Measurements from ENCODE around the gene CYB5R4. TPM values are rescaled to one million over a fixed set of nuclear protein-coding genes. Genes with fewer than 3 reads are reported as not detected.

The CYB5R4 gene
- total and polyA plus RNA-seq, 2 of the 8 experiments (the other 6 are each of a cell fraction or from before 2014, with no cell fraction given), result 2.8 to 14.6 TPM

DNA sequence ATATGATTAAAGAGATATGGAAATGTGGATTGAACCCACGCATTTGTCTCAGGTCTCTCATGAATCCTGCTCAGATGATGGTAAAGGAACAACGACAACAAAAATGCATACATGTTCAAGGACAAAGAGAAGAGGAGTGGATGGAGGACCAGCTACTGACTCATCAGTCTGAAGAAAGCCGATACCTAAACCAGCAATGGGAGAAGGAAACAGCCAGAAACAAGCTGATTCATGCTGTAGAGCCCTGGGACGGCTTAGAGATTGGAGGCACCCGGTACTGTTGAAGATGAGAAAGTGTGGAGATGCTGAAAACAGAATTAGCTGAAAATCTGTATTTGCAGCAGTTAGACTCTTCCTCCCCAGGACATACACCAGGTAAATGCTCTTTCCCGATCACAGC is 20.8 kb upstream of the CYB5R4 start:
- DNase-seq (ENCODE audit: low read depth in 1 of 2, low spot score in 2 of 2) (no peak), FAIRE-seq (no peak)
- Histone ChIP-seq H3K23me2 (ENCODE audit: low read depth, low read length) (no peaks in the 10 kb centered on the region), H3K9me3 (ENCODE audit: insufficient read depth in 2 of 2, low read depth in 1 of 2, low read length in 1 of 2) (peaks cover 12 to 13% of the 10 kb centered on the region in 2 experiments), H3K36me3 (ENCODE audit: control insufficient read depth in 2 of 4, insufficient read depth in 4 of 4, low read length in 3 of 4) (no peaks in the 10 kb centered on the region), H2BK20ac (ENCODE audit: low read length) (no peak overlapping the region), H4K20me1 (replicated peaks in 1 of 2; ENCODE audit: control insufficient read depth in 1 of 2, insufficient read depth in 2 of 2, low read length in 2 of 2) (no peaks in the 10 kb centered on the region), H2BK15ac (ENCODE audit: low read length) (no peak overlapping the region), H4K5ac (ENCODE audit: insufficient read length, low read depth, low read length) (no peak overlapping the region), H3K27me3 (replicated peaks in 1 of 4; ENCODE audit: control insufficient read depth in 3 of 4, extremely low read depth in 1 of 4, insufficient read depth in 3 of 4, low read length in 3 of 4) (no peaks in the 10 kb centered on the region), H3K18ac (ENCODE audit: extremely low read depth, low read length) (no peak overlapping the region), H3K56ac (replicated peaks; ENCODE audit: insufficient read length, low read depth, low read length) (no peak overlapping the region), H3K4ac (replicated peaks; ENCODE audit: insufficient read length, low read depth, low read length) (no peak overlapping the region), H3K4me2 (ENCODE audit: insufficient read depth in 1 of 2, low read depth in 2 of 2, low read length in 2 of 2) (no peak overlapping the region), H2AK5ac (ENCODE audit: low read depth, low read length) (no peak overlapping the region), H3K79me2 (ENCODE audit: control insufficient read depth in 1 of 2, insufficient read depth in 2 of 2, low read length in 2 of 2) (no peaks in the 10 kb centered on the region), H4K91ac (replicated peaks; ENCODE audit: insufficient read length, low read length) (no peak overlapping the region), H2BK120ac (replicated peaks; ENCODE audit: low read depth, low read length) (no peak overlapping the region), H3K23ac (ENCODE audit: insufficient read length) (no peak overlapping the region), H3K9ac (replicated peaks in 1 of 4; ENCODE audit: extremely low read depth in 1 of 4, low read depth in 3 of 4, low read length in 3 of 4) (no peak overlapping the region), H3K27ac (ENCODE audit: low read depth, low read length) (no peak overlapping the region), H3K14ac (ENCODE audit: insufficient read length) (no peak overlapping the region), H2BK12ac (ENCODE audit: low read depth, low read length) (no peak overlapping the region), H3K4me1 (replicated peaks in 1 of 4; ENCODE audit: control insufficient read depth in 3 of 4, insufficient read depth in 4 of 4, low read length in 3 of 4) (no peaks in the 10 kb centered on the region), H2AFZ (ENCODE audit: low read length) (0 out of 2 replicates have a peak overlapping the region, but pooled peaks have one; percentile 68), H3K4me3 (ENCODE audit: extremely low read depth in 1 of 4, insufficient read depth in 2 of 4, low read depth in 3 of 4, low read length in 4 of 4) (no peak overlapping the region), H3K79me1 (ENCODE audit: low read depth, low read length) (no peaks in the 10 kb centered on the region), H4K8ac (ENCODE audit: extremely low read depth, insufficient read depth, low read length) (no peak overlapping the region), H2BK5ac (ENCODE audit: low read depth, low read length) (no peak overlapping the region)
- TF ChIP-seq E2F6 (IDR thresholded peaks at IDR 0.05) (no peak), MAFK (IDR thresholded peaks at IDR 0.05; ENCODE audit: low read depth, low read length) (peak; percentile 55; the same call in 1 of the 2 replicates), BACH1 (IDR thresholded peaks at IDR 0.05; ENCODE audit: low read length) (peak; percentile 87), TEAD4 (IDR thresholded peaks at IDR 0.05; ENCODE audit: low read depth, low read length) (no peak)
- 88% methylated on average over 6 of the region's 6 CpGs; no CpG with 5 or more reads in 1 of the 2 experiments for WGBS, 2 experiments (ENCODE audit: extremely low coverage in 1 of 2, insufficient coverage in 1 of 2, insufficient read length in 1 of 2, insufficient replicate concordance in 2 of 2, low coverage in 1 of 2, low lambda C conversion rate in 2 of 2, missing lambda C conversion rate in 1 of 2)
- ChIA-PET POLR2A (ENCODE audit: partially characterized antibody) (interaction anchor here (0.7 kb wide), 1 partner anchor 294 kb away, joined by 3 read pairs; no protein-coding TSS in a partner anchor), CTCF (ENCODE audit: partially characterized antibody) (interaction anchor here (0.6 to 1.2 kb wide), 4 partner anchors 12 to 939 kb away, joined by 3 read pairs; no protein-coding TSS in a partner anchor)
